GM18511 (cell line): ENCODE measurements around the gene KNDC1.
"Not testable (repeated sequence)": the region's sequence is repeated elsewhere in the genome, so short reads cannot be mapped to it uniquely, and the experiment has no call there.

Experiments
- ATAC-seq: cut with Tn5 transposase; IDR thresholded peaks from one replicate; pipeline ENCODE4 v1.9.1; 2021; ENCODE audit warnings: mild to moderate bottlenecking, moderate library complexity; ENCODE audit not compliant: unreplicated experiment

Gene KNDC1

GRCh38 chr10:133141144-133141957 lies 18.7 kb upstream of the KNDC1 start:
- no peak for ATAC-seq

GRCh38 chr10:133141958-133142340 lies 18.1 kb upstream of the KNDC1 start:
- ATAC-seq, result no peak

- ATAC-seq, result no peak
Measured at GRCh38 chr10:133142523-133143199, 17.4 kb upstream of the KNDC1 start.

- no peak for ATAC-seq
Measured at GRCh38 chr10:133143200-133143533, 16.9 kb upstream of the KNDC1 start.

- ATAC-seq, result no peak
Measured at GRCh38 chr10:133143546-133143945, 16.5 kb upstream of the KNDC1 start.

GRCh38 chr10:133144771-133145170 lies 15.2 kb upstream of the KNDC1 start:
- no peak for ATAC-seq

- no peak for ATAC-seq
Measured at GRCh38 chr10:133150226-133150625, 9.8 kb upstream of the KNDC1 start.

- ATAC-seq, result no peak
Measured at GRCh38 chr10:133150656-133151055, 9.4 kb upstream of the KNDC1 start.

GRCh38 chr10:133151071-133151470 lies 8.9 kb upstream of the KNDC1 start:
- ATAC-seq, result not testable (repeated sequence)

GRCh38 chr10:133151543-133151972 lies 8.5 kb upstream of the KNDC1 start:
- ATAC-seq, result no peak

- ATAC-seq, result no peak
Measured at GRCh38 chr10:133154411-133154810, 5.6 kb upstream of the KNDC1 start.

- no peak for ATAC-seq
Measured at GRCh38 chr10:133154996-133155778, 4.8 kb upstream of the KNDC1 start.

- no peak for ATAC-seq
Measured at GRCh38 chr10:133156674-133157579, 3.1 kb upstream of the KNDC1 start.

- no peak for ATAC-seq
Measured at GRCh38 chr10:133157662-133158436, 2.2 kb upstream of the KNDC1 start.

- no peak for ATAC-seq
Measured at GRCh38 chr10:133158437-133158755, 1.6 kb upstream of the KNDC1 start.

GRCh38 chr10:133158756-133159610 lies 1.0 kb upstream of the KNDC1 start:
- no peak for ATAC-seq

GRCh38 chr10:133159611-133159949 lies 439 bp upstream of the KNDC1 start:
- ATAC-seq, result no peak

- no peak for ATAC-seq
Measured at GRCh38 chr10:133160826-133161471, 930 bp downstream of the KNDC1 start.
